ENCODE results near the gene BYSL.

BYSL gene

GRCh38 chr6:41878246-41878645 is 43.1 kb upstream of the BYSL start:
- no peak overlapping the region for H3K4me3 ChIP-seq (ENCODE audit: low read depth, low read length)
- no peak for DNase-seq (ENCODE audit: low read depth)
- TF ChIP-seq POLR2A (IDR thresholded peaks at IDR 0.05; ENCODE audit: extremely low read depth, insufficient read length) (no peak), MAX (IDR thresholded peaks at IDR 0.05; ENCODE audit: low read depth, low read length) (no peak), MYC (IDR thresholded peaks at IDR 0.05; ENCODE audit: low read depth, low read length) (no peak), CTCF (IDR thresholded peaks at IDR 0.05; ENCODE audit: low read depth, low read length) (no peak)

- DNase-seq (ENCODE audit: low read depth), result peak; percentile 15
- TF ChIP-seq MAX (IDR thresholded peaks at IDR 0.05; ENCODE audit: low read depth, low read length), result no peak
- no peak for TF ChIP-seq MYC (IDR thresholded peaks at IDR 0.05; ENCODE audit: low read depth, low read length)
- TF ChIP-seq CTCF (IDR thresholded peaks at IDR 0.05; ENCODE audit: low read depth, low read length), result no peak
- TF ChIP-seq POLR2A (IDR thresholded peaks at IDR 0.05; ENCODE audit: extremely low read depth, insufficient read length), result no peak
Measured at GRCh38 chr6:41878961-41879405, 42.3 kb upstream of the BYSL start.

GRCh38 chr6:41881506-41881905 is 39.8 kb upstream of the BYSL start:
- DNase-seq (ENCODE audit: low read depth), result no peak
- H3K4me3 ChIP-seq (ENCODE audit: low read depth, low read length), result no peak overlapping the region

More at GRCh38 chr6:41878961-41879405, 42.3 kb upstream of the BYSL start:
- no peak overlapping the region for H3K4me3 ChIP-seq (ENCODE audit: low read depth, low read length)

GRCh38 chr6:41884957-41885356 is 36.3 kb upstream of the BYSL start:
- DNase-seq (ENCODE audit: low read depth), result no peak
- no peak overlapping the region for H3K4me3 ChIP-seq (ENCODE audit: low read depth, low read length)
- TF ChIP-seq CTCF (IDR thresholded peaks at IDR 0.05; ENCODE audit: low read depth, low read length) (no peak), POLR2A (IDR thresholded peaks at IDR 0.05; ENCODE audit: extremely low read depth, insufficient read length) (no peak), MYC (IDR thresholded peaks at IDR 0.05; ENCODE audit: low read depth, low read length) (no peak), MAX (IDR thresholded peaks at IDR 0.05; ENCODE audit: low read depth, low read length) (no peak)

More at GRCh38 chr6:41881506-41881905, 39.8 kb upstream of the BYSL start:
- no peak for TF ChIP-seq MYC (IDR thresholded peaks at IDR 0.05; ENCODE audit: low read depth, low read length)
- no peak for TF ChIP-seq CTCF (IDR thresholded peaks at IDR 0.05; ENCODE audit: low read depth, low read length)
- no peak for TF ChIP-seq MAX (IDR thresholded peaks at IDR 0.05; ENCODE audit: low read depth, low read length)
- no peak for TF ChIP-seq POLR2A (IDR thresholded peaks at IDR 0.05; ENCODE audit: extremely low read depth, insufficient read length)

- no peak for DNase-seq (ENCODE audit: low read depth)
- no peak for TF ChIP-seq CTCF (IDR thresholded peaks at IDR 0.05; ENCODE audit: low read depth, low read length)
- no peak for TF ChIP-seq MYC (IDR thresholded peaks at IDR 0.05; ENCODE audit: low read depth, low read length)
- no peak for TF ChIP-seq POLR2A (IDR thresholded peaks at IDR 0.05; ENCODE audit: extremely low read depth, insufficient read length)
- TF ChIP-seq MAX (IDR thresholded peaks at IDR 0.05; ENCODE audit: low read depth, low read length), result no peak
- no peak overlapping the region for H3K4me3 ChIP-seq (ENCODE audit: low read depth, low read length)
Measured at GRCh38 chr6:41885930-41886329, 35.4 kb upstream of the BYSL start.
